ENCODE measurements around the gene CD200. TPM values are rescaled to one million over a fixed set of nuclear protein-coding genes. Genes with fewer than 3 reads are reported as not detected.
A peak's percentile ranks its signal among the peaks of the same experiment; 100 is the strongest.

CD200 gene
- total RNA-seq, 2 donors from 2014 or later = 49.2 to 58.6 TPM

DNA sequence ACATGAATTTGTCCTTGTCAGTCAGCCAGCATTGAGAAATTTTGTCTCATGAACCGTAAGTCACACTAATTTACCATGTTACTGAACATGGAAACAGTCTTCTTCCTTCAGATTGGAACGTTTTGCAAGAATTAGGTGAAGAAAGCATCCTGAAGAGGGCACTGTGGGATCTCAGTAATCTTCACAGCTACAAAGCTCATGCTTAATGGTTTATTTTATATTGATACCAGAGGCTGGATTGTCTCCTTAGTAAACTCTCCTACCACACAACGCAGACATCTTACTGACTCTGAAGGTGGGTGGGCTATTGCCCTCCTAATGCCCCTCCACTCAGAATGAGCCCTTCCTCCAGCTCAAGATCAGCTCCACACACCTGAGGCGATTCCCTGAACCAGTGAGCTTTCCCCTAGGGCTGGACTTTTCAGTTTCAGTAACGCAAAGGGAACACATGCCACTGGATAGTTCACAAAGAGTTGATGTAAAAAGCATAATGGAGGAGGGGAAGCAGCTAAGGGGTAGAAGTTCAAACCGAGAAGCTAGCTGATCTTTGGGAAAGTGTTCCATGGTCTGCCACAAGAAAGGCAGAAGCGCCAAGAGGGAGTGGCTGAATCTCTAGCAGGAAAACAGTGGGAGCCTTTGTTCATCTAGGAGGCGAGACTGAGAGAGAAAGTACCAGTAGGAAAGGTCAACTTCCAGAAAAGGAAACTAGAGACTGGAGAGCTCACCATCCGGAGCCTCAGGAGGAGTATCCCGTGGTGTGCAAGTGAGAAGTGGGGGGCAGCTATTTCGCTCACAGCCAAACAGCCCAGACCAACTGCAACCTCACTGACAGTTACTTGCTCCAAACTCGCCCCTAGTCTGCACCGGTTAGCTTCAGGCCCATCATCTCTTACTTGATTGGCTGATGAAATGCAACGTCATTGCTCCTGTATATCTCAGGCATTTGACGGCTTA, 39.3 kb upstream of the CD200 start, which contains the start of gene SLC9C1:
Gene SLC9C1, minus strand, starts transcription at position 849 of the 954 bp plus-strand sequence. CDS start 7,425 bp downstream, outside the sequence.
- peak; percentile 84 for TF ChIP-seq CTCF (conservative IDR thresholded peaks at IDR 0.05)
- Histone ChIP-seq H3K27ac (ENCODE audit: low read depth, low read length) (peak within 1 kb of the TSS; percentile 92), H3K9ac (ENCODE audit: extremely low read depth, low read length, poor library complexity, severe bottlenecking) (peak within 1 kb of the TSS; percentile 7), H3K4me1 (ENCODE audit: control insufficient read depth, insufficient read depth, low read length) (peaks cover 2% of the 10 kb centered on the region), H3K4me3 (ENCODE audit: low read length) (peak within 1 kb of the TSS; percentile 59), H3K27me3 (ENCODE audit: control insufficient read depth, insufficient read depth, low read length, poor library complexity, severe bottlenecking) (no peaks in the 10 kb centered on the region), H3K36me3 (ENCODE audit: control insufficient read depth, insufficient read depth, low read length) (no peaks in the 10 kb centered on the region), H3K9me3 (ENCODE audit: control insufficient read depth, low read length) (peaks cover 19% of the 10 kb centered on the region)
- Mint-ChIP-seq H3K27me3 (ENCODE audit: insufficient read depth) (no peaks in the 10 kb centered on the region), H3K9me3 (peaks cover 13% of the 10 kb centered on the region), H3K36me3 (ENCODE audit: low read depth) (no peaks in the 10 kb centered on the region), H3K4me1 (peaks cover 9% of the 10 kb centered on the region), H3K4me3 (peak within 1 kb of the TSS; percentile 42), H3K27ac (peak within 1 kb of the TSS; percentile 79)
- WGBS, 2 experiments (ENCODE audit: insufficient coverage in 1 of 2, insufficient read length in 1 of 2) = 28 to 37% methylated on average over 10 to 15 of the region's 15 CpGs
- peak; percentile 77 for DNase-seq

- Histone ChIP-seq H3K36me3 (ENCODE audit: control insufficient read depth, insufficient read depth, low read length) (no peaks in the 10 kb centered on the region), H3K9me3 (ENCODE audit: control insufficient read depth, low read length) (peaks cover 35% of the 10 kb centered on the region), H3K27ac (ENCODE audit: low read depth, low read length) (no peak overlapping the region), H3K4me3 (ENCODE audit: low read length) (no peak overlapping the region), H3K4me1 (ENCODE audit: control insufficient read depth, insufficient read depth, low read length) (peaks cover 5% of the 10 kb centered on the region), H3K27me3 (ENCODE audit: control insufficient read depth, insufficient read depth, low read length, poor library complexity, severe bottlenecking) (no peaks in the 10 kb centered on the region), H3K9ac (ENCODE audit: extremely low read depth, low read length, poor library complexity, severe bottlenecking) (no peak overlapping the region)
- peaks cover 6% of the 10 kb centered on the region for H3K9me3 Mint-ChIP-seq
- H3K27me3 Mint-ChIP-seq (ENCODE audit: insufficient read depth) = no peaks in the 10 kb centered on the region
- peaks cover 9% of the 10 kb centered on the region for H3K4me1 Mint-ChIP-seq
- no peaks in the 10 kb centered on the region for H3K36me3 Mint-ChIP-seq (ENCODE audit: low read depth)
- no peak for DNase-seq
- H3K27ac Mint-ChIP-seq = no peak overlapping the region
- no peak for TF ChIP-seq CTCF (conservative IDR thresholded peaks at IDR 0.05)
- H3K4me3 Mint-ChIP-seq = no peak overlapping the region
These were observed 35.2 kb upstream of the CD200 start for GRCh38 chr3:112297714-112298113.

- Mint-ChIP-seq H3K9me3 (peaks cover 6% of the 10 kb centered on the region), H3K27ac (no peak overlapping the region), H3K4me1 (peaks cover 4% of the 10 kb centered on the region), H3K27me3 (ENCODE audit: insufficient read depth) (no peaks in the 10 kb centered on the region), H3K36me3 (ENCODE audit: low read depth) (no peaks in the 10 kb centered on the region), H3K4me3 (no peak overlapping the region)
- no peaks in the 10 kb centered on the region for H3K27me3 ChIP-seq (ENCODE audit: control insufficient read depth, insufficient read depth, low read length, poor library complexity, severe bottlenecking)
- H3K9ac ChIP-seq (ENCODE audit: extremely low read depth, low read length, poor library complexity, severe bottlenecking) = no peak overlapping the region
- no peak overlapping the region for H3K27ac ChIP-seq (ENCODE audit: low read depth, low read length)
- H3K4me1 ChIP-seq (ENCODE audit: control insufficient read depth, insufficient read depth, low read length) = peaks cover 7% of the 10 kb centered on the region
- no peaks in the 10 kb centered on the region for H3K36me3 ChIP-seq (ENCODE audit: control insufficient read depth, insufficient read depth, low read length)
- TF ChIP-seq CTCF (conservative IDR thresholded peaks at IDR 0.05) = no peak
- no peak for DNase-seq
- H3K9me3 ChIP-seq (ENCODE audit: control insufficient read depth, low read length) = peaks cover 35% of the 10 kb centered on the region
- H3K4me3 ChIP-seq (ENCODE audit: low read length) = no peak overlapping the region
These were observed 34.2 kb upstream of the CD200 start for GRCh38 chr3:112298781-112299180.

Measured in endodermal cell (in vitro differentiated cells).